Skeletal muscle satellite cell (primary cell): Measurements from ENCODE around the gene KLC1.

Experiments used
- H3K27me3 ChIP-seq: 2 replicates; pipeline ENCODE4 v1.7.0; 2013; ENCODE audit warnings: low read length; ENCODE audit not compliant: control insufficient read depth, insufficient read depth
- H3K36me3 ChIP-seq: 2 replicates; pipeline ENCODE4 v1.7.0; 2013; ENCODE audit warnings: mild to moderate bottlenecking, control low read depth, low read length; ENCODE audit not compliant: insufficient read depth
- H3K4me1 ChIP-seq: 2 replicates; pipeline ENCODE4 v1.7.0; 2013; ENCODE audit warnings: low read length; ENCODE audit not compliant: control insufficient read depth, insufficient read depth
- H3K4me2 ChIP-seq: 2 replicates; pipeline ENCODE4 v1.7.0; 2013; ENCODE audit warnings: mild to moderate bottlenecking, low read length
- H3K4me3 ChIP-seq: 2 replicates; pipeline ENCODE4 v1.7.0; 2013; ENCODE audit warnings: low read length
- H3K9ac ChIP-seq: 2 replicates; pipeline ENCODE4 v1.7.0; 2013; ENCODE audit warnings: mild to moderate bottlenecking, low read depth, low read length, moderate library complexity
- H3K9me3 ChIP-seq: replicated peaks from 2 replicates; pipeline ENCODE4 v1.7.0; 2013; ENCODE audit warnings: mild to moderate bottlenecking, control low read depth, low read length

Gene KLC1

GRCh38 chr14:103702497-103703432 is 73.8 kb downstream of the KLC1 start:
- peaks cover 14% of the 10 kb centered on the region for H3K4me1 ChIP-seq
- no peak overlapping the region for H3K4me2 ChIP-seq
- H3K9me3 ChIP-seq, result no peaks in the 10 kb centered on the region
- H3K27me3 ChIP-seq, result no peaks in the 10 kb centered on the region
- no peak overlapping the region for H3K9ac ChIP-seq
- H3K36me3 ChIP-seq, result peaks cover 89% of the 10 kb centered on the region
- no peak overlapping the region for H3K4me3 ChIP-seq

- peaks cover 89% of the 10 kb centered on the region for H3K36me3 ChIP-seq
- H3K27me3 ChIP-seq, result no peaks in the 10 kb centered on the region
- H3K4me1 ChIP-seq, result peaks cover 20% of the 10 kb centered on the region
- no peak overlapping the region for H3K4me3 ChIP-seq
- no peaks in the 10 kb centered on the region for H3K9me3 ChIP-seq
- H3K9ac ChIP-seq, result no peak overlapping the region
- no peak overlapping the region for H3K4me2 ChIP-seq
Observed at GRCh38 chr14:103703433-103704385, 74.7 kb downstream of the KLC1 start.

DNA sequence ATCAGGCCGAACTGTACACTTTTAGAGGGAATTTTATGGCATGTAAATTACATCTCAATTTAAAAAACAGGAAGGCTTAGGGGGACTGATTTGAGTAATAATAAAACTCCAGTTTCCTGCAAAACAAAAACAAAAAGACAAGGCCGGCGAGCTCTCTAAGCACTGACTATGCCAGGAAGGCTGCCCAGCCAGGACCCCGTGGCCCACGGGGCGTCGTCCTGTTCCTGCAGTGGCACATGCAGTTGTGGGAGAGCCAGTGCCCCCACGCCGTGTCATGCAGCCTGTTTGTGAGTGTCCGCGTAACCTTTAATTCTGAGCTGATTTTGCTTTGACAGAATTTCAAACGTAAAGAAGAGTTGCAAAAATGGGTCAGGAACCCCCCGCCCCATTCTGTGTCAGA is 75.7 kb downstream of the KLC1 start:
- H3K4me3 ChIP-seq, result no peak overlapping the region
- H3K36me3 ChIP-seq, result peaks cover 88% of the 10 kb centered on the region
- no peaks in the 10 kb centered on the region for H3K9me3 ChIP-seq
- H3K4me1 ChIP-seq, result peaks cover 25% of the 10 kb centered on the region
- H3K9ac ChIP-seq, result no peak overlapping the region
- H3K27me3 ChIP-seq, result no peaks in the 10 kb centered on the region
- no peak overlapping the region for H3K4me2 ChIP-seq

DNA sequence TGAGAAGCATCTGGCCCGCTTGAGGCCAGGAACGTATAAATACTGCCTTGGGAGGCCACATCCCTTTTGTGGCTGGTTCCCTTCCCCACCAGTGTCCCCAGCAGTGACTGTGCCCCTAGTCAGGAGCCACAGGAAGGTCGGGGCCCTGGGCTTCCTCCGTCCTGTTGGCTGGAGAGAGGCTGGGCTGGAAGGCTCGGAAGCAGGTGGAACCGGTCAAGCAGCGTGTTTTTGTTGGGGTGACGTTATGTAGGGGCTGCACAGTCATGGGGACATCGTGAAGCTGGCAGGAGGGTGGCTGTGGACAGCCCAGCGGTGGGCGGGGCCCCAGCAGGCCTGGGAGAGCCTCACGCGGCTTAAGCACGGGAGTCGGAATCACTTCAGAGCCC is 76.1 kb downstream of the KLC1 start:
- H3K4me3 ChIP-seq, result no peak overlapping the region
- H3K4me1 ChIP-seq, result peaks cover 21% of the 10 kb centered on the region
- no peak overlapping the region for H3K4me2 ChIP-seq
- no peak overlapping the region for H3K9ac ChIP-seq
- peaks cover 86% of the 10 kb centered on the region for H3K36me3 ChIP-seq
- no peaks in the 10 kb centered on the region for H3K27me3 ChIP-seq
- H3K9me3 ChIP-seq, result no peaks in the 10 kb centered on the region

DNA sequence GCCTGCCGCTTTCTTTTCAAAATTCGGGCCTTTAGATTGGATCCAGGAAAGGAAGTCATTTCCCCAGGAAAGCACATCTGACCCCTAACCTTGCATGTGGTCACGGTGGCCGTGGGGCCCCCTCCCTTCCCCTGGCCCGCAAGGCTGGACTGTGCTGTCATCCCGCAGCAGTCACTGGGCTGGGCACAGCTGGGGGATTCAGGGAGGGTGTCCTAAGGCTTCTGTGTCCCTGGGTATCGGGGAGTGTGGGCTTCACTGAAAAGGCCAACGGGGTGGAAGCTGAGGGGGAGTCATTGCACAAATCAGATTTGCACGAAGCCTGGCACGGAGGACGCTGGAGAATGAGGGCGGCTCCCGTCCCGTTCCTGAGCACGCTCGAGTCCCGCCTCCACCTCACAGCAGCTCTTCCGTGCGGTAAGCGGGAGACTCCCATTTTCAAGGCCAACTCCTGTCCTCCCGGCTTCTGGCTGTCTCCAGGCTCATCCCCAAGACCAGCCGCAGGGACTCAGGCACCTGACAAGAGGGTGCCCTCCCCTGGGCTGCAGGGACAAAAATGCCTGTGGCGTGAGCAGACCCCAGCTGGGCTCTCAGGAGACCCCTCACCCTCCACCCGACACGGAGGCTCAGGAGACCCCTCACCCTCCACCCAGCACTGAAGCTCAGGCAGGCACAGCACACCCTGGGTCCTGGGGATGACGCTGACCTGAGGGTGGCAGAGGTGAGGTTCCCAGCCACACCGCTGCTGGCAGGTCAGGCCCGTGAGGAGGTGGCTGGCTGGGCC is 76.7 kb downstream of the KLC1 start:
- H3K4me3 ChIP-seq, result no peak overlapping the region
- peaks cover 15% of the 10 kb centered on the region for H3K4me1 ChIP-seq
- H3K9me3 ChIP-seq, result no peaks in the 10 kb centered on the region
- no peaks in the 10 kb centered on the region for H3K27me3 ChIP-seq
- H3K4me2 ChIP-seq, result no peak overlapping the region
- no peak overlapping the region for H3K9ac ChIP-seq
- peaks cover 80% of the 10 kb centered on the region for H3K36me3 ChIP-seq

- H3K9ac ChIP-seq, result no peak overlapping the region
- H3K9me3 ChIP-seq, result no peaks in the 10 kb centered on the region
- H3K36me3 ChIP-seq, result peaks cover 73% of the 10 kb centered on the region
- H3K4me1 ChIP-seq, result peaks cover 21% of the 10 kb centered on the region
- H3K4me3 ChIP-seq, result no peak overlapping the region
- H3K4me2 ChIP-seq, result no peak overlapping the region
- H3K27me3 ChIP-seq, result no peaks in the 10 kb centered on the region
Observed at GRCh38 chr14:103706551-103707328, 77.7 kb downstream of the KLC1 start.

DNA sequence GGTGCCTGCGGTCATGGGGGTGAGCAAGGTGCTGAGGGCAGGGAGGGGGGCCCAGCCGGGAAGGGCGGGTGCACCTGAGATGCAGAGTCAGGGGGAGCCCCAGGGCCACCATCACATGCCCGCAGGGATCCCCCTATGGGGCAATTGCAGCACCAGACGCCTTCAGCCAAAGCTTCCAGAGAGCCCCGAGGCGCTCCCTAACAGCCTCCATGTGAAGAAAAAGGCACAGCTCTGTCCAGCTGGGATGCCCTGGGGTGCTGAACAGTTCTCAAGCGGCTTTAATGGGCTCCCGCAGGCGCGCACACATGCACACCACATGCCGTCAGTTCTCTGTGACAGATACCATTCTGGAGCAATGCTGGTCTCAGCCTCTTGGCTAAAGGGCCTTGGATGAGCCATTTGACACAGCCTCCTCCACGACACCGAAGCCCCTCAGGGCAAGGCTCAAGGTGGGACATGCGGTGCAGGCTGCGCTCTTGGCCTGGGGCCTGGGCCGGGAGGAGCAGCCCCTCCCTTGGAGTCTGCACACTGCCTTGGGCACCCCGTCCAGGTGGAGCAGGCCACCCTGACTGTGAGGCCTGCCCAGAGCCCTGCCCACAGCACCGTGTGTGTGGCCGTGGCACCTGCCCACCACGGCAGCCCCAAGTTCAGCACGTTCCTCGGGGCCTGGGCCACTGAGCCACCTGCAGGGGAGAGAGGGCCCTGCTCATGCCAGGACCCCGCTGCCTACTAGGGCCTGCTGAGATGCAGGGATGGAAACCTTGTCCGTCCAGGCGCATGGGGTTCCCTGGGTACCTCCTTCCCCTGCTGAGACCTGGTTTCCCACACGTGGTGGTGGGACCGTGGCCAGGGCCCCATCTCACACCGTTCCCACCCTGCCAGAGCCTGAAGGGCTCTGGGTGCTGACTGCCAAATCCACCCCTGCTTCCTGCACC is 78.6 kb downstream of the KLC1 start:
- H3K4me3 ChIP-seq, result no peak overlapping the region
- H3K36me3 ChIP-seq, result peaks cover 64% of the 10 kb centered on the region
- H3K9ac ChIP-seq, result no peak overlapping the region
- no peaks in the 10 kb centered on the region for H3K9me3 ChIP-seq
- H3K4me2 ChIP-seq, result no peak overlapping the region
- no peaks in the 10 kb centered on the region for H3K27me3 ChIP-seq
- H3K4me1 ChIP-seq, result peaks cover 30% of the 10 kb centered on the region

DNA sequence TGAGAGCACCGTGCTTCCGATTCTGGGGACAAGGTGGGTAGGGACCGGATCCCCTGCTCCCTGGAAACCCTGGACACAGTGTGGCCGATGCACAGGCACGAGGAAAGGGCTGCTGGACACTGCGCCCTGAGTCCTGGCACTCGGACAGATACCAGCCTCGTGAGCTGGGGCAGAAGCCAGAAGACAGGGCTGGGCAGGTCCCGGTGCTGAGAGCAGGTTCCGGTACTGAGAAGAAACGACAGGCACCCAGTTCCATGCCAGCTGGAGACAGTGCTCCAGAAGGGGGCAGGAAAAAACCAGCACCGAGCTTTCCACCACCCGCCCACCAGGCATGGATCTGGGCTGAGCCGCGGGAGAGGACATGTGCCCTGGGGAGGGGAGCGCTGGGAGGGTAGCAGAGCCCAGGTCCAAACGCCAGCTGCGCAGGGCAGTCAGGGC is 79.8 kb downstream of the KLC1 start:
- H3K9ac ChIP-seq, result no peak overlapping the region
- no peaks in the 10 kb centered on the region for H3K27me3 ChIP-seq
- H3K4me3 ChIP-seq, result no peak overlapping the region
- H3K4me1 ChIP-seq, result peaks cover 41% of the 10 kb centered on the region
- peaks cover 53% of the 10 kb centered on the region for H3K36me3 ChIP-seq
- H3K9me3 ChIP-seq, result no peaks in the 10 kb centered on the region
- H3K4me2 ChIP-seq, result no peak overlapping the region

DNA sequence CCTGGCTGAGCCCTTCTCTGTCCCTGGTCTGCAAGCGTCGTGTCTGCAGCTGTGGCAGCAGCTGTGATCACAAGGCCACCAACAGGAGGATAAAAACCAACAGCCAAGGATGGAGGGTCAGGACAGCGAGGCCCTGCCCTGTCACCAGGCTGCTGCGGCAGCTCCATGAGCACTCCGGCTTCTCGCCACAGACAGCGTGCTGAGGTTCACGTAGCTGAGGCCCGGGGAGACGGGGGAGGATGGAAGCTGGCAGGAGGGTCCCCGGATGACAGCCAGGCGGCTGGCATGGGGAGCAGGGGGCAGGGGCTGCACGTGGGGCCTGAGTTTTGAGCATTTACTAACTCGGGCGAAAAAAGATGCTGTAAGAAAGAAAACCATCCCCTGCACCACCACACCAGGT is 80.8 kb downstream of the KLC1 start:
- no peak overlapping the region for H3K4me3 ChIP-seq
- peaks cover 45% of the 10 kb centered on the region for H3K36me3 ChIP-seq
- H3K4me2 ChIP-seq, result no peak overlapping the region
- no peak overlapping the region for H3K9ac ChIP-seq
- H3K4me1 ChIP-seq, result peaks cover 49% of the 10 kb centered on the region
- no peaks in the 10 kb centered on the region for H3K27me3 ChIP-seq
- H3K9me3 ChIP-seq, result no peaks in the 10 kb centered on the region
